Body of pancreas (tissue), 4 donors: ENCODE results near the gene PRRG4. TPM values are rescaled to one million over a fixed set of nuclear protein-coding genes. Genes with fewer than 3 reads are reported as not detected.

ENCODE experiments used
- ATAC-seq: fragments of 150-250 bp; one replicate; pipeline ENCODE4 v1.9.1; 2016
- DNase-seq, 4 donors: peaks; one replicate each; pipeline ENCODE4 v3.0.0-alpha.2; 2019
- H3K27ac ChIP-seq, 4 donors: fragments of 200-600 bp; sonication (generic); 1 replicate in 3 of 4; 2 replicates in 1 of 4; pipeline versions ENCODE4 v1.5.1 to v1.6.1; 2016 to 2019; ENCODE audit warnings: mild to moderate bottlenecking in 1 of 4, mixed read lengths in 1 of 4, moderate library complexity in 1 of 4
- H3K27me3 ChIP-seq, 2 donors: fragments of 200-600 bp; sonication (generic); one replicate each; pipeline ENCODE4 v1.6.0; 2016; ENCODE audit warnings: mild to moderate bottlenecking in 1 of 2
- H3K36me3 ChIP-seq, 2 donors: fragments of 200-600 bp; sonication (generic); replicated peaks in 1 of 2; 2 replicates each; pipeline ENCODE4 v1.5.1; 2016; ENCODE audit warnings: low read depth in 2 of 2; ENCODE audit not compliant: insufficient read depth in 1 of 2
- H3K4me1 ChIP-seq: fragments of 200-600 bp; sonication (generic); one replicate; pipeline ENCODE4 v1.6.0; 2016
- H3K4me3 ChIP-seq, 2 donors: fragments of 200-600 bp; sonication (generic); 1 replicate in 1 of 2; 2 replicates in 1 of 2; pipeline ENCODE4 v1.5.1; 2016 to 2019
- H3K9me3 ChIP-seq, 3 donors: fragments of 200-600 bp; sonication (generic); 1 replicate in 2 of 3; 2 replicates in 1 of 3; pipeline ENCODE4 v1.5.1; 2016
- CTCF ChIP-seq, 7 experiments: fragments of 450-650 bp in 4 of 7; fragments of 200-600 bp in 3 of 7; sonication (generic) in 3 of 7; IDR thresholded peaks; one replicate each; pipeline ENCODE4 v1.5.1; 2016 to 2019; ENCODE audit warnings: antibody characterized with exemption in 7 of 7
- POLR2A ChIP-seq, 3 donors: fragments of 450-650 bp; IDR thresholded peaks; one replicate each; pipeline ENCODE4 v1.6.1; 2016; ENCODE audit warnings: antibody characterized with exemption in 3 of 3, mild to moderate bottlenecking in 2 of 3
- WGBS, 2 donors: methylation state at CpG; one replicate each; pipeline ENCODE4 v1.1.5; 2017; 5-methylcytosine and 5-hydroxymethylcytosine counted together
- intact Hi-C: fragments of 100-400 bp; cut with DNase I; formaldehyde crosslinking; loops from one replicate; pipeline ENCODE4 v1.15.1; 2023
- total RNA-seq, 2 donors: library from RNA; depleted of rRNA; stranded (reverse); fragments of >200 nt; gene quantifications; one replicate each; pipeline ENCODE4 v1.1.0, GENCODE V29; 2016

PRRG4 gene
- total RNA-seq, 2 donors from 2014 or later, result 2.3 to 5.7 TPM

- peaks cover 3% of the 10 kb centered on the region for H3K4me1 ChIP-seq
- no peak for TF ChIP-seq POLR2A (IDR thresholded peaks at IDR 0.05)
- no peak for TF ChIP-seq CTCF (IDR thresholded peaks at IDR 0.05)
- intact Hi-C loops, result no loop called here
- no peak for DNase-seq
- H3K36me3 ChIP-seq, result no peaks in the 10 kb centered on the region
- no peaks in the 10 kb centered on the region for H3K9me3 ChIP-seq
- no peak overlapping the region for H3K27ac ChIP-seq
- H3K4me3 ChIP-seq, result no peak overlapping the region
- no peaks in the 10 kb centered on the region for H3K27me3 ChIP-seq
- 96 to 100% methylated on average over 1 of the region's 1 CpG for WGBS, 2 donors
- ATAC-seq, result no peak
These were observed 2.5 kb upstream of the PRRG4 start for GRCh38 chr11:32827276-32827675.

GRCh38 chr11:32829157-32829679 is 509 bp upstream of the PRRG4 start:
- DNase-seq, result no peak

GRCh38 chr11:32830413-32830738 is 649 bp downstream of the PRRG4 start:
- intact Hi-C loops, result no loop called here

More at GRCh38 chr11:32829157-32829679, 509 bp upstream of the PRRG4 start:
- H3K36me3 ChIP-seq, result no peaks in the 10 kb centered on the region
- WGBS, 2 donors, result 5 to 9% methylated on average over 6 to 12 of the region's 12 CpGs
- ATAC-seq, result peak; percentile 36
- H3K9me3 ChIP-seq, result no peaks in the 10 kb centered on the region
- H3K27ac ChIP-seq, result peak overlapping the region; percentile 21 to 90 (median 89)
- intact Hi-C loops, result no loop called here
- H3K4me1 ChIP-seq, result peaks cover 3% of the 10 kb centered on the region
- no peaks in the 10 kb centered on the region for H3K27me3 ChIP-seq
- peak overlapping the region in 1 of 2 donors; percentile 49 for H3K4me3 ChIP-seq
- no peak for TF ChIP-seq CTCF (IDR thresholded peaks at IDR 0.05)
- peak in 2 of 3 donors; percentile 81 to 88 for TF ChIP-seq POLR2A (IDR thresholded peaks at IDR 0.05)

GRCh38 chr11:32830796-32831195 is 1.1 kb downstream of the PRRG4 start:
- Histone ChIP-seq H3K36me3 (no peaks in the 10 kb centered on the region), H3K4me1 (peaks cover 3% of the 10 kb centered on the region), H3K4me3 (peak overlapping the region in 1 of 2 donors; percentile 49), H3K9me3 (no peaks in the 10 kb centered on the region), H3K27me3 (no peaks in the 10 kb centered on the region), H3K27ac (peak overlapping the region in 3 of 4 donors; percentile 88 to 90 (median 90))
- intact Hi-C loops, result no loop called here
- ATAC-seq, result no peak
- TF ChIP-seq CTCF (IDR thresholded peaks at IDR 0.05), result no peak
- no peak for TF ChIP-seq POLR2A (IDR thresholded peaks at IDR 0.05)
- DNase-seq, result no peak
- 48 to 60% methylated on average over 9 of the region's 9 CpGs for WGBS, 2 donors

More at GRCh38 chr11:32830413-32830738, 649 bp downstream of the PRRG4 start:
- ATAC-seq (peak; percentile 70), DNase-seq (peak; percentile 58 to 80 (median 71))
- Histone ChIP-seq H3K9me3 (no peaks in the 10 kb centered on the region), H3K4me1 (peaks cover 3% of the 10 kb centered on the region), H3K27me3 (no peaks in the 10 kb centered on the region), H3K27ac (peak overlapping the region in 3 of 4 donors; percentile 88 to 90 (median 90)), H3K4me3 (peak overlapping the region; percentile 49 to 78), H3K36me3 (no peaks in the 10 kb centered on the region)
- WGBS, 2 donors, result 4 to 8% methylated on average over 6 of the region's 6 CpGs
- TF ChIP-seq POLR2A (IDR thresholded peaks at IDR 0.05) (no peak), CTCF (IDR thresholded peaks at IDR 0.05) (no peak)

- intact Hi-C loops, result no loop called here
- H3K27ac ChIP-seq, result peak overlapping the region in 3 of 4 donors; percentile 88 to 90 (median 90)
- H3K27me3 ChIP-seq, result no peaks in the 10 kb centered on the region
- ATAC-seq (no peak), DNase-seq (no peak)
- H3K9me3 ChIP-seq, result no peaks in the 10 kb centered on the region
- no peaks in the 10 kb centered on the region for H3K36me3 ChIP-seq
- WGBS, 2 donors, result 49 to 52% methylated on average over 3 of the region's 3 CpGs
- no peak for TF ChIP-seq POLR2A (IDR thresholded peaks at IDR 0.05)
- TF ChIP-seq CTCF (IDR thresholded peaks at IDR 0.05), result no peak
- H3K4me1 ChIP-seq, result peaks cover 3% of the 10 kb centered on the region
- H3K4me3 ChIP-seq, result no peak overlapping the region
These were observed 1.5 kb downstream of the PRRG4 start for GRCh38 chr11:32831221-32831620.
